OCI-M1 (cell line): Measurements from ENCODE around the gene PGAP2.
"Not testable (repeated sequence)": the region's sequence is repeated elsewhere in the genome, so short reads cannot be mapped to it uniquely, and the experiment has no call there.

ENCODE experiments used
- DNase-seq: peaks from one replicate; lab custom pipeline; 2025; lab: John Stamatoyannopoulos, UW

Gene PGAP2

DNA sequence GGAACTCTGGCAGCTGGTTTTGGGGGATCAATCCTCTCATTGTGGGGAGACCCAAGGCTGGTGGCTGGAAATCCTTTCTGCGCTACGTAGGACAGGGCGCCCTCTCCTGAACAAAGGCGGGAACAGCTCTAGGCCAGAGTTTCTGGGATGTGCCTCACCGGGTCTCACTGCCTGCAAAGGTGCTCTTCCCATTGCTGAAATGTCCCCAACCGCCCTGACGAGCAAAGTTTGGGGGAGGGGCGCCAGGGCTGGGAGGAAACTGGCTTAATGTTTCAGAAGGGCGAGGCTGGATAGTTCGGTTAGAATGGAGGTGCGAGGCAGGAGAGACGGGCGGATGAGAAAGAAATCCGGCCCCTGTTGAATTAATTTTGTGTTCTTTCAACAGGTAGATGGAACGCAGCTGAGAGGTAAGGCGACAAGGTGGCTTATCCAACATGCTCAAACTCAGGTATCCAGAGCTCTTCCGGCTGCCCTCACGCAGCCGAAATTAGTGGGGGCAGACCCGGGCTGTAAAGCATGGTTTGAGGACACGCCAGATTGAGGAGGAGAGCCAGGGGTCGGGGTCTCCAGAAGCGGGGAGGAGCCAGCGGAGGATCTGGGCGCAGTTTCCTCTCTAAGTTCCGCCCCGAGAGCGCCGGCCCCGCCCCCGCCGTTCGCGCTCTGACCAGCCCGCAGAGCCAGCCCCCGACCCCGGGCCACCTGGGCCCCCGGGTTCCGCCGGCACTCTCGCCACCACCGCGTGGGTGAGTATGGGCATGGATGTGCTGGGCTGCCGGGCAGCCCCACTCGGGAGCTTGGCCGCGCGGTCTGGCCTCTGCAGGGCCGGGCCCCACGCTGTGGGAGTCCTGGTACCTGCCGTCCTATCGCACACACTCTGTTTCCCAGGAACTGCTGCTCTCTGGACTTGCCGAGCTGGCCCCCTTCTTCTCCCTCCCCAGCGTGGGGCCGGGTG lies at the start of gene PGAP2:
Gene PGAP2 (plus strand): TSS at position 652 of the 952 bp plus-strand sequence. CDS start 2,700 bp downstream, outside the sequence.
- peak; percentile 84 for DNase-seq

DNA sequence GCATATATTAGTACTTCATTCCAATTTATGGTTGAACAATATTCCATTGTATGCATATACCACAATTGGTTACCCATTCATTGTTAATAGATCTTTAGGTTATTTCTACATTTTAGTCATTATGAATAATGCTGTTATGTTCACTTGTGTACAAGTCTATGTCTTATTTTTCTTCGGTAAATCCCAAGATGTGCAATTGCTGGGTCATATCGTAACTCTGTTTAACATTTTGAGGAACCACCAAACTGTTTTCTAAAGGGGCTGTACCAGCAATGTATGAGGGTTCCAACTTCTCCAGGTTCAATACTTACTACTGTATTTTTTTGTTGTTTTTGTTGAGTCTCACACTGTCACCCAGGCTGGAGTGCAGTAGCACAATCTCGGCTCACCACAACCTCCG lies 44.1 kb upstream of the PGAP2 start:
- no peak for DNase-seq

DNA sequence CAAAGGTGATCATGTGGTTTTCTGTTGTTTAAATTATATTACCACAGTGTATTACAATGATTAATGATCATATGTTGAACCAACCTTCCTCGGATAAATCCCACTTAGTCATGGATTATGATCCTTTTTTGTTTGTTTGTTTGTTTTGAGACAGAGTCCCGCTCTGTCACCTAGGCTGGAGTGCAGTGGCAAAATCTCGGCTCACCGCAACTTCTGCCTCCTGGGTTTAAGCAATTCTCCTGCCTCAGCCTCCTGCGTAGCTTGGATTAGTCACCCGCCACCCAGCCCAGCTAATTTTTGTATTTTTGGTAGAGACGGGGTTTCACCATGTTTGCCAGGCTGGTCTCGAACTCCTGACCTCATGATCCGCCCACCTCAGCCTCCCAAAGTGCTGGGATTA lies 41.5 kb upstream of the PGAP2 start:
- not testable (repeated sequence) for DNase-seq

- no peak for DNase-seq
These were observed 40.8 kb upstream of the PGAP2 start for GRCh38 chr11:3767536-3767935.

GRCh38 chr11:3773180-3773579 lies 35.2 kb upstream of the PGAP2 start:
- DNase-seq, result no peak

DNA sequence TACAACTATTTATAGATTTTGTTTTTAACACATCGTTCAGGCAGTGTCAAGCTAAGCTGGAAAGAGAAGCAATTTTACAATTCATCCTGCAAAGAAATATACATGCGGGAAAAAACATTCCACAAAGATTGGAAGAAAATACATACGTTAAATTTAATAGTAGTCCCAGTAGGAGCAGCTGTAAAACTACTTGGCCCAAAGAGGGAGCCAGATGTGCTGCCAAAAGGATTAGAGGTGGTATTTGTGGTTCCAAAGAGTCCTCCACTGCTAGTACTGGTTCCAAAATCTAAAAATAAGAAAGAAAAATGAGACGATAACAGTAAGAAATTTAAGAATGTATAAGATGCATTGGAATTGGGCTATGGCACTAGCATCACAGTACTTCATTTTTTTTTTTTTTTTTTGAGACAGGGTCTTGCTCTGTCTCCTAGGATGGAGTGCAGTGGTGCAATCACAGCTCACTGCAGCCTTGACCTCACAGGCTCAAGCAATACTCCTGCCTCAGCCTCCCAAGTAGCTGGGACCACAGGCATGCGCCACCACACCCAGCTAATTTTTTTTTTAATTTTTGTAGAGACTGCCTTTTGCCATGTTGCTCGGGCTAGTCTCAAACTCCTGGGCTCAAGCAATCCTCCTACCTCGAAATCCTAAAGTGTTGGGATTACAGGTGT lies 32.5 kb upstream of the PGAP2 start:
- no peak for DNase-seq

GRCh38 chr11:3781423-3781822 lies 26.9 kb upstream of the PGAP2 start:
- DNase-seq, result peak; percentile 49

- no peak for DNase-seq
These were observed 25.4 kb upstream of the PGAP2 start for GRCh38 chr11:3782963-3783362.

DNA sequence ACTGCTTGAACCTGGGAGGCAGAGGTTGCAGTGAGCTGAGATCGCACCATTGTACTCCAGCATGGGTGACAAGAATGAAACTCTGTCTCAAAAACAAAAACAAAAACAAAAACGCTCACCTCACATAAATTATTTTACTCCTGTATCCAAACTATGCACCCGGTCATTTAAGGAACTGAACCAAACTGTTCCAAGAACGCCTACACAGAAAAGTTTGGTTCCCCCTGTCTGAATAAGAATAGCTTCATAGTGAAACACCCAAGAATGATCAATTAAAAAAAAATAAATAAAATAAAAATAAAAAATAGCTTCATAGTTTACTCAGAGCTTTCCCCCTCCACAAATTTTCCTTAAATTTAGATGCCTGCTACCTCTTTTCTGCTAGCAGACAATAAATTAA lies 24.7 kb upstream of the PGAP2 start:
- DNase-seq, result no peak

DNA sequence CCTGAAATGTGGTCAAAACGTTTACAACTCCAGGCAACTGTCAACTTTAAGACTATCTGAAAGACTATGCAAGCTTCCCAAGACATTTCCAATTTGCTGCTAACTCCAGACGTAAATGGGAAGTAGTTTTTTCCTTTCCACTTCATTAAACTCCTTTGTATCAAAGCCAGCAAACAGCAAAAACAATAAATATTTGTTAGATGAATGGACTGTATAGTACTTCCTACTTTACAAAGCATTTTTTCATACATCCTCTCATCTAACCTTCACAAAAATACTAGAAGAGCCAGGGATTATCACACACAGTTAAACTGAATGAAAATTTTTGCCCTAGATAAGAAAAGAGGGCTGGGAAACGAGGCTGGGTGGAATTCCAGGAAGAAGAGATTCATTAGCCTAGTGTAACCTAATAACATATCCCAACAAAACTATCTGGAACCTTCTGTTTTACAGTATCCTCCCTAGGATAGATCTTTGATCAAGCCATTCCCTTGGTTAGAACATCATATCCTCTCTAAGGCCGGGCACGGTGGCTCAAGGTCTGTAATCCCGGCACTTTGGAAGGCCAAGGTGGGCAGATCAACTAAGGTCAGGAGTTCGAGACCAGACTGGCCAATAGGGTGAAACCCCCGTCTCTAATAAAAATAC lies 21.5 kb upstream of the PGAP2 start:
- peak; percentile 60 for DNase-seq

- DNase-seq, result not testable (repeated sequence)
These were observed 14.0 kb upstream of the PGAP2 start for GRCh38 chr11:3794387-3794786.

GRCh38 chr11:3795131-3796001 lies 13.0 kb upstream of the PGAP2 start:
- DNase-seq, result no peak

GRCh38 chr11:3796002-3796311 lies 12.4 kb upstream of the PGAP2 start:
- DNase-seq, result no peak

- peak; percentile 32 for DNase-seq
These were observed 12.0 kb upstream of the PGAP2 start for GRCh38 chr11:3796346-3796745.

GRCh38 chr11:3796801-3797328 lies 11.5 kb upstream of the PGAP2 start:
- no peak for DNase-seq

DNA sequence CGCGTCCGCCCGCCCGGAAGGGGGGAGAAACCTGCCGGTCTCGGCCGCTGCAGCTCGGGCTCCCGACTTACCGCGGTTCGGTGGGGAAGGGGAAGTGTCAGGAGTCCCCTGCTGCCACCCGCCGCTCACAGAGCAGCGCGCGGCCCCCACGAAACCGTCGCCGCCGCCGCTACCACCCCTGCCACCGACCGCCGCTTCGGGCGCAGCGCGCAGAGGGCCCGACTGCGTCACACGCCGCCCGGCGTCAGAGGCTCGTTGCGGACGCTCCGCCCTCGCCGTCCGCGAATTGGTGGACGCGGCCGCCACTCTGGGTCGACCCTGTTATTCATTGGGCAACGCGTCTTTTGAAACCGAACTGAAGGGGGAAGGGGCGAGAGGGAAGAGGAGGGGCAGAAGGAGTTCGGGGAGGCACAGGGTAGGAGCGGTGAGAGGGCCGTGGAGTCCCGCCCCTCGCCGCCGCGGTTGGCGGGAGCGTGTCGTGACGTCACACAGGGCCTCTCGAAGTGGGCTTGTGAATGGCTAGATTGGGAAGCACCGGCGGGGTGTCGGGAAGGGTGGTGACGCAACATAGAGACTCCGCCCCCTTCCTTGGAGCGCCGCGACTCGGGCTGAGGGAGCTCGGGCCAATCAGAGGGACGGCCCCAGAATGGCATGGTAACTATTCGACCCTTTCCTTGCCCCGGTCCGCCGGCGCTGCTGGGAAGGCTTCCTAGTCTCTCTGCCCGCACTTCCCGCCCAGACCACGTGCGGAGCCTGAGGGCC lies 10.8 kb upstream of the PGAP2 start, which contains the start of gene NUP98:
Gene NUP98 (minus strand): TSS at position 226 of the 762 bp plus-strand sequence. CDS start 15,437 bp downstream, outside the sequence.
- peak; percentile 100 for DNase-seq

DNA sequence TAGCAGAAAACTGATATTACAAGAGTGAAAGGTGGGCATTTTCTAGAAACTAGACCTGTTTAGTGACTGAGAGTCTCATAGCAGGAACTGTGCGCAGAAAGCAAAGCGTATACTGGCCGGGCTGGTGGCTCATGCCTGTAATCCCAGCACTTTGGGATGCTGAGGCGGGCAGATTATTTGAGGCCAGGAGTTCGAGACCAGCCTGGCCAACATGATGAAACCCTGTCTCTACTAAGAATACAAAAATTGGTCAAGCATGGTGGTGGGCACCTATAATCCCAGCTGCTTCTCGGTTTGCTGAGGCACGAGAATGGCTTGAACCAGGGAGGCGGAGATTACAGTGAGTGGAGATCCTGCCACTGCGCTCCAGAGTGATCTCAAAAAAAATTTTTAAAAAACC lies 9.2 kb upstream of the PGAP2 start:
- no peak for DNase-seq

DNA sequence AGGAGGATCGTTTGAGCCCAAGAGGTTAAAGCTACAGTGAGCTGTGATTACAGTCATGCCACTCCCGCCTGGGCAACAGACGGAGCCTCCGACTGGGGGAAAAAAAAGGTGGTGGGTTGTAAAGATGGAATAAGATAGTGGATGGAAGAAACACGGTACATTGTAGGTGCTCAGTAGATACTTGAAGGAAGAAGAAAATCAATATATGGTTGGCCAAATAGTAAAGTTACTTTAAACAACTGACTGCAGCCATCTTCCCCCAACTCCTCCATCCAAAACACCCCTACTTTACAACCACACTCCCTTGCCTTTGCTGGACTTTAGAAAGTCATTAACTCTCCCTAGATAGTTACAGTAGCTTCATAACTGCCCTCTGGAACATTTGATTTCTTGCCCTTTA lies 8.5 kb upstream of the PGAP2 start:
- no peak for DNase-seq

DNA sequence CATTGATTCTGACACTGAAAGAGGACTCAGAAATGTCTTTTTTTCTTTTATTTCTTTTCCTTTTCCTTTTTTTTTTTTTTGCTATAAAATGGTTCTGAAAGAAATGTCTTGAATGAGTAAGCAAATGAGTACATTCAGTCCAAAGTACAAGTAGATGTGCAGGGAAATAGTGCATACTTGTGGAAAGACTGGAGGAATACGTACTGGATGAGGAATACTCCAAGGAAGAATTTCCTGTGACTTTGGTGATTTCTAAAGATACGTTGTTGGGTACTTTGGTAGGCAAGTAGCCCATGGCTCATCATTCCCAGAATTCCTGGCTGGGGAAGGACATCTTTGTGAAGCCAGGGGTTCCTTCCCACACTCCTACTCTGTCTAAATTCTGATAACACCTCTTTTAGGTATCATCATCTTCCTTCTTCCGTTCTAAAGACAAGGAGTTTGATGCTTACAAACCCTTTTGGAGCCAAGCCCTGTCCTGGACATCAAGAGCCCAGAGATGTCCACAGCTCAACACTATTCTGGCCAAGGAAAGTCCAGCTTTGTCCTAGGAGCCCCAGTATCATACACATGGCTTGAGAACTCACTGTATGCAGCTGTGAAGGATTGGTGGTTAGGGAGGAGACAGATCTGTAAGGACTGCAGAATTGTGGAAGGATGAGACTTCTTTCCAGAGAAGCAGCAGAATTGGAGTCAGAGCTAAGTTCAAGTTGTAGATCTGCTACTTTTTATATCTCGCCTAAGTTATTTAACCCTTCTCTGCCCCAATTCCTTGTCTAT lies 6.2 kb upstream of the PGAP2 start:
- no peak for DNase-seq
